Prostate gland (tissue), 2 donors: ENCODE measurements around the gene MON1B.

ENCODE experiments used
- CTCF ChIP-seq, 4 experiments: fragments of 200-600 bp in 2 of 4; fragments of 450-650 bp in 2 of 4; sonication (generic) in 2 of 4; IDR thresholded peaks; 1 replicate in 3 of 4; 2 replicates in 1 of 4; pipeline ENCODE4 v1.5.1; 2016 to 2019; ENCODE audit warnings: antibody characterized with exemption in 4 of 4, mild to moderate bottlenecking in 2 of 4, moderate library complexity in 2 of 4
- POLR2A ChIP-seq: fragments of 450-650 bp; IDR thresholded peaks from one replicate; pipeline ENCODE4 v1.6.1; 2016; ENCODE audit warnings: antibody characterized with exemption, mild to moderate bottlenecking
- POLR2AphosphoS5 ChIP-seq: sonication (generic); formaldehyde crosslinking; IDR thresholded peaks from one replicate; pipeline ENCODE4 v1.6.1; 2017; ENCODE audit warnings: antibody characterized with exemption

DNA sequence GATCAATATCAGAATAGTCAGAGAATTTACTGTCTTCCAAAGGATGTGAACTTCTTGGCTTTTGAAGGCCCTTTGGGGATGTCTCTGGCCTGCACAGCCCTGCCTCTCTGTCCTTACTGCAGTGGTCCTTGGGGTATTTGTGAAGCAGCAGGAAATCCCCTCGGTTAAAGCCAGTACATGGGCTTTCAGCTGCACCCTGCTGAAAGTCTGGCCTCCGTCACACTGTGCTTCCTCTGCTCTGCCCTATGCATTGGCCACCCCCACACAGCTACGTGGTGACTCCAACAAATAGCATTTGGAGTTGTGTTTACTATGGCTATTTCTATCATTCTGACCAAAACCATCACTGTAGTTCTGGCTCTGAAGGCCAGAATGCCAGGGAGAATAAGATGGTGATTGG, 29.4 kb downstream of the MON1B start:
- TF ChIP-seq CTCF (IDR thresholded peaks at IDR 0.05) (no peak), POLR2A (no peak), POLR2AphosphoS5 (no peak)
